HCT116 (cell line): ENCODE data around the gene ARHGAP1. TPM values are rescaled to one million over a fixed set of nuclear protein-coding genes. Genes with fewer than 3 reads are reported as not detected.
"Not testable (repeated sequence)": the region's sequence is repeated elsewhere in the genome, so short reads cannot be mapped to it uniquely, and the experiment has no call there.

Experiments
- ATAC-seq: fragments of 200-7000 bp; cut with Tn5 transposase; 2 replicates; pipeline ENCODE4 v1.9.1; 2020; ENCODE audit warnings: mild to moderate bottlenecking, moderate library complexity
- BruUV-seq: library from RNA; stranded (reverse); fragments of 400-500 nt; replicated peaks from 2 replicates; lab custom pipeline; 2021; lab: Mats Ljungman, UMichigan
- CTCF ChIA-PET: fragments of 300-600 bp; sonication (Branson Sonifier 250); formaldehyde crosslinking; loops from one replicate; lab custom pipeline; 2021; ENCODE audit warnings: antibody characterized with exemption; lab: Charles Lee
- POLR2A ChIA-PET: fragments of 300-600, 350-600 bp; sonication (Branson Sonifier 250); formaldehyde crosslinking; loops from one replicate; lab custom pipeline; 2021; ENCODE audit warnings: antibody characterized with exemption; lab: Charles Lee
- RAD21 ChIA-PET, 2 experiments: fragments of 300-600 bp; sonication (Branson Sonifier 250); formaldehyde crosslinking; loops; one replicate each; lab custom pipeline; 2023; ENCODE audit warnings: low total read pairs in 2 of 2; ENCODE audit not compliant: uncharacterized antibody in 2 of 2, unreplicated experiment in 2 of 2, low non-redundant PET in 1 of 2; lab: Charles Lee
- DNase-seq: peaks from one replicate; pipeline ENCODE4 v3.0.0-alpha.2; 2010; ENCODE audit warnings: low read depth, low spot score
- H2AFZ ChIP-seq: fragments of 200-600 bp; shearing (Covaris generic), sonication (generic); 2 replicates; pipeline ENCODE4 v1.6.1; 2017; ENCODE audit warnings: low read depth, mixed run types, mixed read lengths, antibody characterized with exemption, low read length; ENCODE audit not compliant: poor library complexity, severe bottlenecking
- H3K27ac ChIP-seq: 2 replicates; pipeline ENCODE4 v1.5.1; 2012; ENCODE audit warnings: low read depth, low read length
- H3K27me3 ChIP-seq: fragments of 200-600 bp; sonication (generic); 2 replicates; pipeline ENCODE4 v1.6.1; 2016; ENCODE audit warnings: mixed run types, low read length, mixed read lengths; ENCODE audit not compliant: insufficient read depth
- H3K36me3 ChIP-seq, 2 experiments: fragments of 200-500 bp in 1 of 2; fragments of 200-600 bp in 1 of 2; sonication (Bioruptor generic) in 1 of 2; sonication (generic) in 1 of 2; 2 replicates each; pipeline versions ENCODE4 v1.5.1 to v1.6.1; 2014 to 2016; ENCODE audit warnings: low read length in 2 of 2, inconsistent platforms in 1 of 2, mixed read lengths in 1 of 2, mixed run types in 1 of 2; ENCODE audit not compliant: insufficient read depth in 2 of 2, control insufficient read depth in 1 of 2
- H3K4me1 ChIP-seq, 2 experiments: fragments of 200-600 bp in 1 of 2; sonication (generic) in 1 of 2; 2 replicates each; pipeline versions ENCODE4 v1.5.1 to v1.6.1; 2012 to 2017; ENCODE audit warnings: low read length in 2 of 2, inconsistent platforms in 1 of 2, mild to moderate bottlenecking in 1 of 2, mixed read lengths in 1 of 2, mixed run types in 1 of 2, moderate library complexity in 1 of 2; ENCODE audit not compliant: insufficient read depth in 2 of 2, control insufficient read depth in 1 of 2
- H3K4me2 ChIP-seq: fragments of 200-600 bp; sonication (generic); 2 replicates; pipeline ENCODE4 v1.6.1; 2017; ENCODE audit warnings: mixed run types, low read length, mixed read lengths
- H3K4me3 ChIP-seq, 2 experiments: fragments of 200-600 bp in 1 of 2; sonication (generic) in 1 of 2; replicated peaks in 1 of 2; 2 replicates each; pipeline ENCODE4 v1.5.1; 2011 to 2016; ENCODE audit warnings: low read length in 2 of 2, control low read depth in 1 of 2, low read depth in 1 of 2, mild to moderate bottlenecking in 1 of 2, mixed read lengths in 1 of 2, mixed run types in 1 of 2
- H3K79me2 ChIP-seq: fragments of 200-600 bp; sonication (generic); 2 replicates; pipeline ENCODE4 v1.6.1; 2017; ENCODE audit warnings: mild to moderate bottlenecking, mixed run types, low read length, moderate library complexity, mixed read lengths; ENCODE audit not compliant: insufficient read depth
- H3K9ac ChIP-seq: fragments of 200-600 bp; sonication (generic); 2 replicates; pipeline ENCODE4 v1.6.1; 2016; ENCODE audit warnings: low read length, mixed read lengths
- H3K9me2 ChIP-seq: fragments of 200-600 bp; sonication (generic), shearing (Covaris generic); 2 replicates; pipeline ENCODE4 v1.6.1; 2017; ENCODE audit warnings: mixed run types, mild to moderate bottlenecking, moderate library complexity; ENCODE audit not compliant: insufficient read depth
- H3K9me3 ChIP-seq, 2 experiments: fragments of 200-500 bp in 1 of 2; fragments of 200-600 bp in 1 of 2; sonication (Bioruptor generic) in 1 of 2; sonication (generic) in 1 of 2; 2 replicates each; pipeline ENCODE4 v1.6.1; 2014 to 2017; ENCODE audit warnings: low read length in 2 of 2, mixed read lengths in 2 of 2, inconsistent platforms in 1 of 2, low read depth in 1 of 2, mild to moderate bottlenecking in 1 of 2, mixed run types in 1 of 2, moderate library complexity in 1 of 2; ENCODE audit not compliant: control insufficient read depth in 1 of 2, insufficient read depth in 1 of 2
- H4K20me1 ChIP-seq: fragments of 200-600 bp; sonication (generic), shearing (Covaris generic); 2 replicates; pipeline ENCODE4 v1.6.1; 2017; ENCODE audit warnings: mixed run types, mild to moderate bottlenecking, moderate library complexity; ENCODE audit not compliant: insufficient read depth
- CBX3 ChIP-seq: IDR thresholded peaks from 2 replicates; pipeline ENCODE4 v1.6.1; 2012; ENCODE audit warnings: low read depth
- ELF1 ChIP-seq: IDR thresholded peaks from 2 replicates; pipeline ENCODE4 v1.6.1; 2012; ENCODE audit warnings: low read depth, borderline replicate concordance
- EZH2 ChIP-seq: fragments of 200-600 bp; sonication (generic); IDR thresholded peaks from 2 replicates; pipeline ENCODE4 v1.6.1; 2017; ENCODE audit warnings: antibody characterized with exemption, mixed run types
- MAX ChIP-seq: IDR thresholded peaks from 2 replicates; pipeline ENCODE4 v1.6.1; 2012
- SIN3A ChIP-seq: IDR thresholded peaks from 2 replicates; pipeline ENCODE4 v1.6.1; 2012; ENCODE audit warnings: low read depth
- SRF ChIP-seq: IDR thresholded peaks from 2 replicates; pipeline ENCODE4 v1.6.1; 2012; ENCODE audit warnings: low read depth
- YY1 ChIP-seq: IDR thresholded peaks from 2 replicates; pipeline ENCODE4 v1.6.1; 2011; ENCODE audit warnings: low read length, low read depth, moderate library complexity, mild to moderate bottlenecking; ENCODE audit not compliant: insufficient replicate concordance; ENCODE audit errors: extremely low read depth
- intact Hi-C: fragments of 100-400 bp; cut with micrococcal nuclease; formaldehyde crosslinking; loops from 2 replicates; pipeline ENCODE4 v1.10.0; 2022
- total RNA-seq: library from RNA; stranded (reverse); gene quantifications from one replicate; pipeline ENCODE4 v1.2.1, GENCODE V29; 2021; ENCODE audit not compliant: unreplicated experiment

Gene ARHGAP1
- total RNA-seq, 1 experiment from 2014 or later, result 36.9 TPM

GRCh38 chr11:46710821-46711269 lies 10.4 kb upstream of the ARHGAP1 start (continued):
- TF ChIP-seq YY1, result no peak
- TF ChIP-seq CBX3, result no peak

GRCh38 chr11:46709351-46709750 lies 8.9 kb upstream of the ARHGAP1 start:
- DNase-seq, result not testable (repeated sequence)

GRCh38 chr11:46706886-46707285 lies 6.5 kb upstream of the ARHGAP1 start:
- Histone ChIP-seq H3K4me1 (peaks cover 2 to 7% of the 10 kb centered on the region in 2 experiments; a peak in 2 of 4 replicates), H3K36me3 (peaks cover 23 to 25% of the 10 kb centered on the region in 2 experiments), H3K27me3 (no peaks in the 10 kb centered on the region), H3K9me2 (no peaks in the 10 kb centered on the region), H3K4me2 (no peak overlapping the region), H3K27ac (no peak overlapping the region), H3K9ac (no peak overlapping the region), H3K4me3 (no peak overlapping the region), H4K20me1 (no peaks in the 10 kb centered on the region), H3K79me2 (peaks cover 13% of the 10 kb centered on the region), H3K9me3 (no peaks in the 10 kb centered on the region), H2AFZ (no peak overlapping the region)
- intact Hi-C loops, result no loop called here
- BruUV-seq, result no TSS peak
- TF ChIP-seq EZH2 (no peak), ELF1 (no peak), SIN3A (no peak), MAX (no peak), SRF (no peak)
- no peak for DNase-seq
- ChIA-PET RAD21 (no interaction called here), CTCF (no interaction called here), POLR2A (no interaction called here)
- no peak for ATAC-seq

More at GRCh38 chr11:46709351-46709750, 8.9 kb upstream of the ARHGAP1 start:
- intact Hi-C loops, ATAC-seq, RAD21 ChIA-PET, H2AFZ ChIP-seq, H3K9ac ChIP-seq, H3K27ac ChIP-seq, POLR2A ChIA-PET, H4K20me1 ChIP-seq, CTCF ChIA-PET, H3K79me2 ChIP-seq, H3K9me2 ChIP-seq, BruUV-seq, H3K4me3 ChIP-seq, H3K9me3 ChIP-seq, H3K27me3 ChIP-seq, H3K4me2 ChIP-seq, H3K4me1 ChIP-seq: not testable (repeated sequence)
- peaks cover 7 to 15% of the 10 kb centered on the region in 2 experiments; a peak in 3 of 4 replicates for H3K36me3 ChIP-seq
